HG03558 (cell line): Measurements from ENCODE around the gene EFHD1.

Experiments used
- ATAC-seq: cut with Tn5 transposase; IDR thresholded peaks from one replicate; pipeline ENCODE4 v1.9.1; 2021; ENCODE audit warnings: moderate number of reproducible peaks; ENCODE audit not compliant: unreplicated experiment; ENCODE audit errors: extremely low read depth

The EFHD1 gene, protein sequence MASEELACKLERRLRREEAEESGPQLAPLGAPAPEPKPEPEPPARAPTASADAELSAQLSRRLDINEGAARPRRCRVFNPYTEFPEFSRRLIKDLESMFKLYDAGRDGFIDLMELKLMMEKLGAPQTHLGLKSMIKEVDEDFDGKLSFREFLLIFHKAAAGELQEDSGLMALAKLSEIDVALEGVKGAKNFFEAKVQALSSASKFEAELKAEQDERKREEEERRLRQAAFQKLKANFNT

DNA sequence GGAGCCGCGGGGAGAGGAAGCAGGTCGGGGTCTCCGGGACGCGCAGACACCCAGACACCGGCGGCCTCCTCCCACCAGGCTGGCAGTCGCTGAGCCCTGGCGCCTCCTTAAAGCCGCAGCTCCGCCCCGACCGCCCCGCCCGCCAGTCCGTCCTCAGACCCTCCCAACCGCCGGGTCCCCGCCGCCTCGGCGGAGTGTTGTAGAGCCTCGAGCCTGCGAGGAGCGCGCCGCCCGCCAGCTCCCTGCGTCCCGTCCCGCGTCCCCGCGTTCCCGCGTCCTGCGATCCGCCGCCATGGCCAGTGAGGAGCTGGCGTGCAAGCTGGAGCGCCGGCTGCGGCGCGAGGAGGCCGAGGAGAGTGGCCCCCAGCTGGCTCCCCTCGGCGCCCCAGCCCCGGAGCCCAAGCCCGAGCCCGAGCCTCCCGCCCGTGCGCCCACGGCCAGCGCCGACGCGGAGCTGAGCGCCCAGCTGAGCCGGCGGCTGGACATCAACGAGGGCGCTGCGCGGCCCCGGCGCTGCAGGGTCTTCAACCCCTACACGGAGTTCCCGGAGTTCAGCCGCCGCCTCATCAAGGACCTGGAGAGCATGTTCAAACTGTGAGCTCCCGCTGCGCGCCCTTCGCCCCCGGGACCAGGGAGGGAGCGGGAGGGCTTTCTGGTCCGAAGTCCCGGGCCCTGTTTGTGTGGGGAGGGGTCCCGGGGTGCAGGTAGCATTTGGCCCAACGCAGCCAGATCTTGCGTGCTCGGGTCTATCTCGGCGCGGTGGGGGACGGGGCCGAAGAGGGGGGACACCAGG is at the start of gene EFHD1:
EFHD1 (plus strand) TSS at position 192 of the 793 bp plus-strand sequence; CDS start at position 293, 101 bp downstream.
- ATAC-seq: no peak

DNA sequence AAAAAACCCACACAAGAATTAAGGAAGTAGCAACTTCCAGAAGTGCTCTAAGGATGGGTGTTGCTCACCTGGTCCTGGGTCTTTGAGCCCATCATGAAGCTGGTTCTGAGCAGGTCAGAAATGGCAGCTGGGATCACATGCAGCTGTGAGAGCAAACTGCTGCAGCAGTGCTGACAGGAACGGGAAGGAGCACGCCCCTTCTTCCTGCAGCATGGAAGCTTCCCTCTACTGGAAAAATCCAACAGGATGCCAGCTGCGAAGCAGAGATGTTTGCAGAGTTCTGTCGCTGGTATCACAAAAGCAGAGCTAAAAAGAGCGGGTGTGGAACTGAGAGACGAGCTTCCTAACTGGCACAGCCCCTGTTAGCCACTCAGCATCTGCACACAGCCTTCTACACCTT is 49.2 kb upstream of the EFHD1 start:
- ATAC-seq: no peak

DNA sequence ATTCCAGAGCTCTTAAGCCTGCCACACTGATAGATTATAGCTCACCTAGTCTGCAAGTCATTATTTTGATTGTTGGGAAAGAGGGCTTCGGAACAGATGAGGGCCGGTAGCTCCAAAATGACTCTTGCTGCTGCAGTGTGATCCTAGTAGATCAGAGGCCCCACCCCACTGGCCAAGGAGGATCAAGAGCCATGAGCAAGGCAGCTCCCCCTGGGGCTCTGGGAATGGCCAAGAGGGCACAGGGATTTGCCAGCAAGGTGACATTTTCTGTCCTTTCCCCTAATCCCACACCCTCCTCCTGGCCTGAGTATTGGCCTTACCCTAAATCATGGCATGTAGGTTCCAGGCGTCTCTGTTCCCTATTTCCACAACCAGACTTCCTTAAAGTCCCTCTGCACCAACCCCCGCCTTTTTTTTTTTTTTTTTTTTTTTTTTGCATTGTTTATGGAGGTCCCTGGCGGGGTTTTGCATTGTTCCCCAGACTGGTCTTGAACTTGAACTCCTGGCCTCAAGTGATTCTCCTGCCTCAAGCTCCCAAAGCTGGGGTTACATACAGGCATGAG is 46.4 kb upstream of the EFHD1 start:
- ATAC-seq: no peak

DNA sequence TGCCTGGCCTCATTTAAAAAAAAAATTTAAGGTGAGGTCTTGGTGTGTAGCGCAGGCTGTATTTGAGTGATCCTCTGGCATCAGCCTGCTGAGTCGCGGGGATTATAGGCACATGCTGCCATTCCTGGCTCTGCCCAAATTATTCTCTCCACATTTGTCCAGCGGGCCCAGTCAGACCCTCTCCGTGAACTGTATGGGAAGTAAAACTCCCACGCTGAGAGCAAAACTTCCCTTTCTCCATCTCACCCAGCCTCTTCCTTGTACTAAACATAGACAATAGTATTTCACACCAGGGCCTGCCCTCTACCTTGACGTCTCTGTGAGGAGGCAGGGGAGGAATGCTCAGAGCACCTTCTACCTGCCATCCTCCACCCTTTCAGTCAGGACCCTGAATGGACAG is 45.9 kb upstream of the EFHD1 start:
- no peak for ATAC-seq

DNA sequence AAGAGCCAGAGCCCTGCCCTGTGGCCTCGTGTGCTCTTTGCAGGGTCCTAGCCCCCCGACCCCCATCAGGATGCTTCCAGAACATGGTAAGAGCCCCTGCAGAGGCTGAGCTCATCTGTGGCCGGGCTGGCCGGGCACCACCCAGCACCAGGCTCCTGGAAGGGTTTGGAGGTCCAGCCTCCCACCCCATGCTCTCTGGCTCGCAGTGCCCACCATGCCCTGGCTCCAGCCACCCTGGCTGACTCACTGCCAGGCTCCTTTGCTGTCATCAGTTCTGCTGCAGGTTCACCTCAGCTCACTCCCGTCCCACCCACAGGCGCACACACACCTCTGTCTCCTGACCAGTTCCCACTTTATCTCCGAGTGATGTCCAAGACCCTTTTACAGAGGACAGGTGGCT is 45.4 kb upstream of the EFHD1 start:
- no peak for ATAC-seq

DNA sequence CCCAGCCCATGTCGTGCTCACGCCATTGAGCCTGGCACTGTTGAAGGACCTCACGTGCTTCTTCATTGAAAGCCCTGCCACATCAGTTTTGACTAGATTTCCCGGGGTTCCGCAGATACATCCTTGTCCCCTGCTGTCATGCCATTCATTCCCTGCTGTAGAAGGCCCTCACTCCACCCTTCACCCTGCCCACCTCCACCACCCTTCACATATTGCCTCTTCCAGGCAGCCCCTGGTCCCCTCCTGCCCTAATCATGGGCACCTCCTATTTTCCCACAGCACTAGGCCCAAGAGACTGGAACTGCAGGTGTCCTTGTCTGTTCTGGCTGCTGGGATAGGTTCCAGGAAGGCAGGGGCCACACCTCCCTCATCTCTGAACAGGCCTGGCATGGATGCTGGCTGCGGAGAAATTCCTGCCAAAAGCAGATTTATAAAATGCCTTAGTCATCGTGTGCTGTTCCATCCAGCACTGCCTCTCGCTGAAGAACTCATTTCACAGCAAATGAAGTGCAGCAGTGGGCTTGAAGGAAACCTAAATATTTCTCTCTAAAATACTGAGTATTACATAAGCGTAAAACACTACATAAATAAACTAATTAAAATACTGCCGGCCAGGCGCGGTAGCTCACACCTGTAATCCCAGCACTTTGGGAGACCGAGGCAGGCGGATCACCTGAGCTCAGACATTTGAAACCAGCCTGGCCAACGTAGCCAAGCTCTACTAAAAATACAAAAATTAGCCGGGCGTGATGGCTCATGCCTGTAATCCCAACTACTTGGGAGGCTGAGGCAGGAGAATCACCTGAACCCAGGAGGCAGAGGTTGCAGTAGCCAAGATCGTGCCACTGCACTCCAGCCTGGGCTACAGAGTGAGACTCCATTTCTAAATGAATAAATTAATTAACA is 44.5 kb upstream of the EFHD1 start:
- ATAC-seq: no peak

DNA sequence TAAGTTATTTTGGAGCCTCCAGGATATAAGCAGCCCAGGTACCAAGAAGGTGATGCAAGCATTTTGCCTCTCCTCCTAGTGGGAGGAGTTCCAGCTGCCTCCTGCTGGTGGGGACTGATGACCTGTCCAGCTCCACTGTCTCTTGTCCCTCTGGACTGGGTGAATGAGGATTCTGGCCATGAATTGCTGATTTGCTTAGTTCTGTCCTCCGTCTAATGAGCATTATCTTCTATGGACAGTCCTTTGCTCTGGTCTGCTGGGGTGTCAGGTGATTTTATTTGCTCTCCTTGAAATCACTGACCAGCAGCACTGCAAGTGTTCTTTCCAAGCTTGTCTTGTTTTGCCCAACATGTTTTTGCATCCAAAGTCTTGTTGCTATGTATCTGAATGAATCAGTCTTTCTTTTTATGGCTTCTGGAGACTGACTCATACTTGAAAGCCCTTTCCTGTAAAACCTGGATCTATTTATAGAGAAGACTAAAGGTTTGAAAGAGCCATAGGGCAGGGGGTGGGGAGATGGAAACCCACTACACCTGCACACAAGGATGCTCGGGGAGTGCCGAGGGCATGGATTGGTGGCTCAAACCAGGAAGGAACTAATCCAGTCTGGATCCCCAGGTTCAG is 40.5 kb upstream of the EFHD1 start:
- ATAC-seq: no peak

DNA sequence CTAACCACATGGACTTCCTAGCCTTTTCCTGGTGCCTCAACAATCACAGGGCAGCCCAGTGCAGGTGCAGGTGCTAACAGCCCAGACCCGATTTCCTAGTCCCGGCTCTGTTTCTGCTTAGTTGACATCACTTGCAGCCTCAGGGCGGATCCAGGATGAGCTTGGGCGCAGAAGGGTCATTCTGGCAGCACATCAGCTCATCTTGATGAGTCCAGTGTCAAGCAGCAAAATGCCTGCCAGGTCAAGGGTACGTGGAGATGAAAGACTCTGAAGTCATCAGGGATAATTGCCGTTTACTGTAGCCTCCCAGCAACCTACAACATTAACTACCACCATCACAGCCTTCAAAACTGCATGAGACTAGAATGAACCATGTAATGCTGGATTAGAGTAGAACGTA is 39.4 kb upstream of the EFHD1 start:
- ATAC-seq: no peak

DNA sequence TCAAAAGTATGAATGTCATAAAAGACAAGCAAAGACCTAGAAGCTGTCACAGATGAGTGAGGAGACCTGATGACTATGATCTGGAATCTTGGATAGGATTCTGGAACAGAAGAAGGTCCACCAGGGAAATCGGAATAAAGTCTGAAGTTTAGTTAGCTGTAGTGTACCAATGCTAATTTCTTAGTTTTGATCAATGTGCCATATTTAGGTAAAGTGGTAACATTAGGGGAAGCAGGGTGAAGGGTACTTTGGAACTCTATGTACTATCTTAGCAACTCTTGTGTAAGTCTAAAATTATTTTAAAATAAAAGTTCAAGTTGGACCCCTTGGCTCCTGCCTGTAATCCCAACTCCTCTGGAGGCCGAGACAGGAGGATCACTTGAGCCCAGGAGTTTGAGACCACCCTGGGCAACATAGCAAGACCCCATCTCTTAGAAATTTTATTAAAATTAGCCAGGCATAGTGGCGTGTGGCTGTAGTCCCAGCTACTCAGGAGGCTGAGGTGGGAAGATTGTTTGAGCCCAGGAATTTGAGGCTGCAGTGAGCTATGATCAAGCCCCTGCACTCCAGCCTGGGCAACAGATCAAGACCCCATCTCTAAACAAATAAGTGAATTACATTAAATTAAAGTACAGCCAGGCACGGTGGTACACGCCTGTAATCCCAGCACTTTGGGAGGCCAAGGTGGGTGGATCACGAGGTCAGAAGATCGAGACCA is 35.9 kb upstream of the EFHD1 start:
- ATAC-seq: no peak

DNA sequence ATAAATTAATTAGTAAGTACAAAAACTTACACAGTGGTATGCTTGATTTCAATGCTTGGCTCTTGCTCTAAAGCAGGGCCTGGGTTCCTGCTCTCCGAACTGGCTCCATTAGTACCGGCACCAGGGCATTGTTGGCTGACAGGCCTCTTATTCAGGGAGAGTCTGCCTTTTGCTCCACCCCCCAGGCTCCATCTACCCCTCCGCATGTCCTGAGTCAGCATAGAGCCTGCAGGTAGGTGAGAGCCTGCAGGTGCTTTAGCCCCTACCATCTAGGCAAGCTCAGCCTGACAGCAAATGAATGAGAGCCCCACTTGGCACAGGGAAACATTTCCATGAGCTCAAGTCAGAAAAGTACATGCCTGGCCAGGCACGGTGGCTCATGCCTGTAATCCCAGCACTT is 35.1 kb upstream of the EFHD1 start:
- ATAC-seq: no peak

DNA sequence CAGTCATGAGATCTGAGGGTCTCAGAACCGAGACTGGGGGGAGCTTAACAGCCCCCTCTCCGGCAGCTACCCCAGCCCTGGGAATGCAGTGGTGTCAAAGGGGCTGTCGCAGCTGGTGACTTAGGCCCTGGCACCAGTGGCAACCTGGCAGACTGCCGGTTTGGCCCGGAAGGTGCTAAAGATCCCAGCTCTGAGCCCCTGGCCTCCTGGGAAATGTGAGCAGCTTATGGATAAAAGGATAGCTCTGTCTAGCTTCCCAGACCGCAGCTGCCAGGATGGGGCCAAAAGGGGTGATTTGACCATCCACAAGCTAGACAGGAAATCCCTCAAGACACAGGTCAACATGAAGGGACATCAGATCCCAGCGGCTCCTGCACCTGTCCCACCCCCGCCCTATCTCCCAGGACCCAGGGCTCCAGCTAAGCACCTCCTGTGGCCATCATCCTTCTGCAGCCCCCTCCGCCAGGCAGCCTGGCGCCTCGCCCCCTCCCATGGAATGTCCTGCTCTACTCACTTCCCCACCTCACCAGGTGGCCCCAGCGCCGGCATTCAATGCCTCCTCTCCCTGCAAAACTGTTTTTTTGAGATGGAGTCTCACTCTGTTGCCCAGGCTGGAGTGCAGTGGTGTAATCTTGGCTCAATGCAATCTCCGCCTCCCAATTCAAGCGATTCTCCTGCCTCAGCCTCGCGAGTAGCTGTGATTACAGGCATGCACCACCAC is 33.2 kb upstream of the EFHD1 start:
- no peak for ATAC-seq

DNA sequence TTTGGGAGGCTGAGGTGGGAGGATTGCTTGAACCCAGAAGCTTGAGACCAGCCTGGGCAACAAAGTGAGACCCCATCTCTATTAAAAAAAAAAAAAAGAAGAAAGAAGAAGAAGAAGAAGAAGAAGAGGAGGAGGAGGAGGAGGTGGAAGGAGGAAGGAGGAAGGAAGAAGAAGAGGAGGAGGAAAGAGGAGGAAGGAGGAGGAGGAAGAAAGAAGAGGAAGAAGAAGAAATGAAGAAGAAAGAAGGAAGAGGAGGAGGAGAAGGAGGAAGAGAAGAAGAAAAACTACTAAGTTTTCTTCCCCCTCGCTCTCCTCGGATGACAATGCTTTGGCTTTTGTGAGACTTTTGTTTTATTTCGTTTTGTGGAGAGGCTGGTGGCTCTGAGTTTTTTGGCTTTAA is 30.1 kb upstream of the EFHD1 start:
- ATAC-seq: no peak

DNA sequence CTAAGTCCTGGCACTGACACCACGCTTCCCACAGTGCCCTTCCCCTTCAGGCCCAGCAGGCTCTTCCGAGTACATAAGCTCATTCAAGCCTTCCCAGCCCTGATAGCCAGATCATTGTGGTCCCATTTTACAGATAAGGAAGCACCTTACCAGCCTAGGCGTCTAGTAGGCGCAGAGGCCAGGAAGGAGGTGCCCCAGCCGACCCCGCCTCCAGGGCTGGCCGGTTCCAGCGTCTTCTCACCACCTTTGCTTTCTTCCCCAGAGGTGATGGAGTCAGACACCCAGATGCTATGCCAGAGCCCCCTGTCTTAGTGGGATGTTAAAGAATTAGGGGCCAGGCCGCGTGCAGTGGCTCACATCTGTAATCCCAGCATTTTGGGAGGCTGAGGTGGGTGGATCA is 28.9 kb upstream of the EFHD1 start:
- ATAC-seq: no peak

DNA sequence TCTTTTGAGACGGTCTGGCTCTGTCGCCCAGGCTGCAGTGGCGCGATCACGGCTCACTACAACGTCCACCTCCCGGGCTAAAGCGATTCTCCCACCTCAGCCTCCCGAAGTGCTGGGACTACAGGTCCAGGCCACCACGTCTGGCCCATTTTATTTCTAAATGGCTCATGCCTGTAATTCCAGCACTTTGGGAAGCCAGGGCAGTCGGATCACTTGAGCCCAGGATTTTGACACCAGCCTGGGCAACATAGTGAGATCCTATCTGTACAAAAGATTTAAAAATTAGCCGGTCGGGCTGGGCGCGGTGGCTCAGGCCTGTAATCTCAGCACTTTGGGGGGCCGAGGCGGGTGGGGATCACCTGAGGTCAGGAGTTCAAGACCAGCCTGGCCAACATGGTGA is 26.4 kb upstream of the EFHD1 start:
- ATAC-seq: no peak

DNA sequence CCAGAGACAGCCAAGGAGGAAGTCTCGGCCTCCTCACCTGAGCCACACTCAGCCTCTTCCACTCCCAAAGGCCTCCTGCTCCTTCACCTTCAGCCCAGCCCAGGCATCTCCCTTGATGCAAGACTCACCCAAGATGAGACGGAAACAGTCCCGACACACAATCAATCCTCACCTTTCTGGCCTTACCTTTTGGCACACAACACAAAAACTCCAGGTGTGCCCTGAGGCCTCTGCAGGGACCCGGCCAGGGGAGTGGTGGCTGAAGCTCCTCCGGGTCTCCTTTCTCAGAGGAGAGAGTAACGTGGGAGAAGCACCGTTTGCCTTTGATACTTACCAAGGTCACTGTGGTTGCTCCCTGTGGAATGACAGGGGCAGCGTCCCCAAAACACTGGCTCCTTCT is 23.8 kb upstream of the EFHD1 start:
- no peak for ATAC-seq

DNA sequence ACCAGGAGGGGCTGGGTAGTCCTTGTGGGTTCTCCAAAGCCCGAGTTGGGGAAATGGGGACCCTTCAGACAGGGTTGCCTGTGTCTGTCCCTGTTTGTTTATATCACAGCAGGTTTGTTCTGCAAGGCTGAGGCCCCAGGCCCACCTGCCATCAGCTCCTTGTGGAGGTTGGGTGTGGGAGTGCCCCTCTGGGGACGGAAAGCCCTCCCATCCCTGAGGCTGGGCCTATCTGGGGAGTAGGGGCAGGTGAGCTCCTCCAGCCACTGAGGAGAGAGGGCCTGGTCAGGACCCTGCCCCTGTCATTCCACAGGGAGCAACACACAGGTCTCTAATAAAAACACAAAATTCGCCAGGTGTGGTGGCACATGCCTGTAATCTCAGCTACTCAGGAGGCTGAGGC is 23.3 kb upstream of the EFHD1 start:
- no peak for ATAC-seq

DNA sequence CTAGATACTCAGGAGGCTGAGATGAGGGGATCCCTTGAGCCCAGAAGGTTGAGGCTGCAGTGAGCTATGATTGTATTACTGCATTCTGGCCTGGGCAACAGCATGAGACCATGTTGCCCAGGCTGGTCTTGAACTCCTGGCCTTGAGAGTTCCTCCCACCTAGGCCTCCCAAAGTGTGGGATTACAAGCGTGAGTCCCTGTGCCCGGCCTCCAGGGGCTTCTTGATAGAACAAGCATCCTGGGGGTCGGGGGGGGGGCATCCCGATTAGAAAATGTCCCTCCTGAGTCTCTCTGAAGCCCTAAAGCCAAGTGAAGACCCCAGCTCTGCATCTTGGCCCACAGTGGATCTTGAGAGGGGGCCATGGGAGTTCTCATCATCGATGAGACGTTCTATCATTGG is 22.3 kb upstream of the EFHD1 start:
- no peak for ATAC-seq

DNA sequence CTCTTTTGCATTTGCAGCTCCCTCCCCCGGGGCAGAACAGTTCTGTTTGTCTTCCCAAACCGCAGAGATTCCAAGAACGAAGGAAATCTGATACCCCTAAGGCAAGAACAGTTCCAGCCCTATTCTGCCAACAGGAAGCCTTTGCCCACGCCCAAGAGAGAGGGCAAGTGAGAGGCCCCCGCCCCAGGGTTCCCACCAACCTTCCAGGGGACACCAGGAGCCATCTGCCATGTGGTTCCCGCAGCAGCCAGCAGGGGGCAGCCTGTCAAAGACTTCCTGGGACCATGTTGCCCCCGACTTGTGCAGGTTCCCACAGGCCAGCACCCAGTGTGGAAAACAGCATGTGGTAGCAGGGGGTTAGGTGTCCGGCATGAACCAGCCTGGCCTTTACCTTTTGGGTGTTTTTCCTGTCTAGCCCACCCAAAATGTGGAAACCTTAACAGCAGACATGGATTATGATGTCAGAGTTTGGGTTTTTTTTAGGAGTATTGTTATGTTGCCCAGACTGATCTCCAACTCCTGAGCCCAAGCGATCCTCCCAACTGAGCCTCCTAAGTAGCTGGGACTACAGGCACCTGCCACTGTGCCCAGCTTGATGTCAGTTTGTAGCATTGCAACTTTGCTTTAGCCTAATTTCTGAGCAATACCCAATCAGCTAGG is 21.7 kb upstream of the EFHD1 start:
- no peak for ATAC-seq
